Measurements from ENCODE around the gene TMEFF1. TPM values are rescaled to one million over a fixed set of nuclear protein-coding genes. Genes with fewer than 3 reads are reported as not detected.

TMEFF1 gene
- total RNA-seq, 2 donors from 2014 or later: 0.35 TPM; not detected in 1

GRCh38 chr9:100445161-100445902 lies 27.6 kb upstream of the TMEFF1 start:
- intact Hi-C loops (cut with DNase I): no loop called here
- DNase-seq (no peak), ATAC-seq (no peak)

- ATAC-seq: no peak
- DNase-seq: no peak
- intact Hi-C loops (cut with DNase I): no loop called here
Observed at GRCh38 chr9:100445903-100446549, 26.9 kb upstream of the TMEFF1 start.

- intact Hi-C loops (cut with DNase I): no loop called here
- DNase-seq (no peak), ATAC-seq (no peak)
Observed at GRCh38 chr9:100447041-100447440, 25.9 kb upstream of the TMEFF1 start.

GRCh38 chr9:100448266-100448665 lies 24.7 kb upstream of the TMEFF1 start:
- no peak for DNase-seq
- ATAC-seq: no peak
- intact Hi-C loops (cut with DNase I): no loop called here

GRCh38 chr9:100449420-100449819 lies 23.5 kb upstream of the TMEFF1 start:
- ATAC-seq: no peak
- intact Hi-C loops (cut with DNase I): no loop called here
- DNase-seq: no peak

GRCh38 chr9:100452894-100453293 lies 20.1 kb upstream of the TMEFF1 start:
- ATAC-seq: no peak
- no peak for DNase-seq
- intact Hi-C loops (cut with DNase I): no loop called here

GRCh38 chr9:100455470-100455869 lies 17.5 kb upstream of the TMEFF1 start:
- intact Hi-C loops (cut with DNase I): no loop called here
- DNase-seq: no peak
- ATAC-seq: peak in 1 of 2 donors; percentile 62

GRCh38 chr9:100457517-100457916 lies 15.4 kb upstream of the TMEFF1 start:
- no peak for ATAC-seq
- intact Hi-C loops (cut with DNase I): no loop called here
- no peak for DNase-seq

GRCh38 chr9:100459963-100460362 lies 13.0 kb upstream of the TMEFF1 start:
- no peak for ATAC-seq
- no peak for DNase-seq
- intact Hi-C loops (cut with DNase I): no loop called here

- DNase-seq (no peak), ATAC-seq (no peak)
- intact Hi-C loops (cut with DNase I): no loop called here
Observed at GRCh38 chr9:100465274-100465673, 7.7 kb upstream of the TMEFF1 start.

GRCh38 chr9:100465761-100466160 lies 7.2 kb upstream of the TMEFF1 start:
- no peak for ATAC-seq
- intact Hi-C loops (cut with DNase I): no loop called here
- DNase-seq: no peak

- ATAC-seq (peak; percentile 71 to 80), DNase-seq (no peak)
- intact Hi-C loops (cut with DNase I): no loop called here
Observed at GRCh38 chr9:100466171-100466828, 6.6 kb upstream of the TMEFF1 start.

- DNase-seq (no peak), ATAC-seq (no peak)
- intact Hi-C loops (cut with DNase I): no loop called here
Observed at GRCh38 chr9:100466829-100467221, 6.1 kb upstream of the TMEFF1 start.

- intact Hi-C loops (cut with DNase I): no loop called here
- DNase-seq (no peak), ATAC-seq (no peak)
Observed at GRCh38 chr9:100468041-100468440, 4.9 kb upstream of the TMEFF1 start.

GRCh38 chr9:100472268-100472667 lies 681 bp upstream of the TMEFF1 start:
- DNase-seq: no peak
- intact Hi-C loops (cut with DNase I): no loop called here
- ATAC-seq: no peak

- intact Hi-C loops (cut with DNase I): no loop called here
- DNase-seq (peak; percentile 24), ATAC-seq (peak; percentile 50 to 78)
Observed at GRCh38 chr9:100473276-100474081, 530 bp downstream of the TMEFF1 start.

- intact Hi-C loops (cut with DNase I): no loop called here
- DNase-seq: no peak
- ATAC-seq: peak in 1 of 2 donors; percentile 31
Observed at GRCh38 chr9:100474082-100474923, 1.4 kb downstream of the TMEFF1 start.

GRCh38 chr9:100474924-100475276 lies 2.0 kb downstream of the TMEFF1 start:
- DNase-seq (no peak), ATAC-seq (no peak)
- intact Hi-C loops (cut with DNase I): no loop called here

GRCh38 chr9:100477241-100477640 lies 4.3 kb downstream of the TMEFF1 start:
- ATAC-seq (no peak), DNase-seq (no peak)
- intact Hi-C loops (cut with DNase I): no loop called here

Data from left cardiac atrium (tissue), 4 donors.